ENCODE data around the gene RNF11.

- TF ChIP-seq CTCF (IDR thresholded peaks at IDR 0.05) (no peak), ESRRA (IDR thresholded peaks at IDR 0.05; ENCODE audit: borderline replicate concordance, low read length) (no peak), RCOR1 (IDR thresholded peaks at IDR 0.05; ENCODE audit: low read depth, low read length) (no peak), BHLHE40 (IDR thresholded peaks at IDR 0.05; ENCODE audit: low read depth, low read length) (no peak), MAZ (IDR thresholded peaks at IDR 0.05; ENCODE audit: borderline replicate concordance, low read depth, low read length) (no peak), MAX (IDR thresholded peaks at IDR 0.05) (no peak), HOXB13 (CRISPR knock-in tag; IDR thresholded peaks at IDR 0.05; ENCODE audit: low read depth) (no peak), SREBF2 (IDR thresholded peaks at IDR 0.05) (no peak), KDM5A (IDR thresholded peaks at IDR 0.05) (no peak), NPAS2 (CRISPR knock-in tag; IDR thresholded peaks at IDR 0.05; ENCODE audit: borderline replicate concordance) (no peak), CBX2 (IDR thresholded peaks at IDR 0.05; ENCODE audit: borderline replicate concordance, low read depth) (no peak), POLR2A (IDR thresholded peaks at IDR 0.05; ENCODE audit: low read length) (no peak)
These were observed 67.7 kb downstream of the RNF11 start for GRCh38 chr1:51303751-51304251.
